Breast epithelium (tissue), 3 donors: Measurements from ENCODE around the gene TRAF3.

Experiments
- POLR2A ChIP-seq: fragments of 450-650 bp; IDR thresholded peaks from one replicate; pipeline ENCODE4 v1.6.1; 2016; ENCODE audit warnings: antibody characterized with exemption, mild to moderate bottlenecking, moderate library complexity
- POLR2AphosphoS5 ChIP-seq, 3 donors: sonication (generic); formaldehyde crosslinking; IDR thresholded peaks; one replicate each; pipeline ENCODE4 v1.6.1; 2017; ENCODE audit warnings: antibody characterized with exemption in 3 of 3
- TF ChIP-seq, protein P1 (sequence below), 3 donors: fragments of 450-650 bp; IDR thresholded peaks; one replicate each; pipeline ENCODE4 v1.5.1; 2016 to 2017; ENCODE audit warnings: antibody characterized with exemption in 3 of 3, mild to moderate bottlenecking in 3 of 3, moderate library complexity in 3 of 3

DNA sequence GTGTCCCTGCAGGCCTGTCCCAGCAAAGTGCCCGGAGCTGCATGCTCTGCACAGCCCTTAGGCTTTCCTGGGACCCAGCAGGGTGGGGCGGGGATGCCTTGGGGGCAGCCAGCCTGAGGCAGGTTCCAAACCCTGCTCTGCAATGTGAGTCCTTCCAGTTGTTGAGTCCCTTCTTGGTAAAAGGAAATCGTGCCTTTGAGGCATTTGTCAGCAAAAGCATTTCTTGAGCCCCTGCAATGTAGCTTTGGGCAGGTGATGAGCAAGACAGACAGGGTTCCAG is 38.1 kb upstream of the TRAF3 start:
- TF ChIP-seq, protein P1, sequence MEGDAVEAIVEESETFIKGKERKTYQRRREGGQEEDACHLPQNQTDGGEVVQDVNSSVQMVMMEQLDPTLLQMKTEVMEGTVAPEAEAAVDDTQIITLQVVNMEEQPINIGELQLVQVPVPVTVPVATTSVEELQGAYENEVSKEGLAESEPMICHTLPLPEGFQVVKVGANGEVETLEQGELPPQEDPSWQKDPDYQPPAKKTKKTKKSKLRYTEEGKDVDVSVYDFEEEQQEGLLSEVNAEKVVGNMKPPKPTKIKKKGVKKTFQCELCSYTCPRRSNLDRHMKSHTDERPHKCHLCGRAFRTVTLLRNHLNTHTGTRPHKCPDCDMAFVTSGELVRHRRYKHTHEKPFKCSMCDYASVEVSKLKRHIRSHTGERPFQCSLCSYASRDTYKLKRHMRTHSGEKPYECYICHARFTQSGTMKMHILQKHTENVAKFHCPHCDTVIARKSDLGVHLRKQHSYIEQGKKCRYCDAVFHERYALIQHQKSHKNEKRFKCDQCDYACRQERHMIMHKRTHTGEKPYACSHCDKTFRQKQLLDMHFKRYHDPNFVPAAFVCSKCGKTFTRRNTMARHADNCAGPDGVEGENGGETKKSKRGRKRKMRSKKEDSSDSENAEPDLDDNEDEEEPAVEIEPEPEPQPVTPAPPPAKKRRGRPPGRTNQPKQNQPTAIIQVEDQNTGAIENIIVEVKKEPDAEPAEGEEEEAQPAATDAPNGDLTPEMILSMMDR (IDR thresholded peaks at IDR 0.05) = no peak
- TF ChIP-seq POLR2AphosphoS5 (IDR thresholded peaks at IDR 0.05) (no peak), POLR2A (no peak)
